Measurements from ENCODE around the gene PTH2.
A peak's percentile ranks its signal among the peaks of the same experiment; 100 is the strongest.
"Not testable (repeated sequence)": the region's sequence is repeated elsewhere in the genome, so short reads cannot be mapped to it uniquely, and the experiment has no call there.

The PTH2 gene

GRCh38 chr19:49451430-49452181 is 28.4 kb upstream of the PTH2 start, which contains the start of gene PIH1D1:
Gene PIH1D1, minus strand, starts transcription at chr19:49451814. Its CDS starts 240 bp downstream, at chr19:49451574.
- TF ChIP-seq CTCF (IDR thresholded peaks at IDR 0.05; ENCODE audit: low read depth, low read length) (no peak), MYC (IDR thresholded peaks at IDR 0.05; ENCODE audit: low read depth, low read length) (peak; percentile 81), MAX (IDR thresholded peaks at IDR 0.05; ENCODE audit: low read depth, low read length) (peak; percentile 79), POLR2A (IDR thresholded peaks at IDR 0.05; ENCODE audit: extremely low read depth, insufficient read length) (peak; percentile 88)
- peak within 1 kb of the TSS; percentile 99 for H3K4me3 ChIP-seq (ENCODE audit: low read depth, low read length)
- DNase-seq (ENCODE audit: low read depth), result peak; percentile 99

GRCh38 chr19:49450405-49450804 is 27.2 kb upstream of the PTH2 start:
- H3K4me3 ChIP-seq (ENCODE audit: low read depth, low read length), result peak overlapping the region; percentile 99
- TF ChIP-seq CTCF (IDR thresholded peaks at IDR 0.05; ENCODE audit: low read depth, low read length) (no peak), MAX (IDR thresholded peaks at IDR 0.05; ENCODE audit: low read depth, low read length) (no peak), MYC (IDR thresholded peaks at IDR 0.05; ENCODE audit: low read depth, low read length) (no peak), POLR2A (IDR thresholded peaks at IDR 0.05; ENCODE audit: extremely low read depth, insufficient read length) (no peak)

GRCh38 chr19:49448432-49448786 is 25.2 kb upstream of the PTH2 start:
- DNase-seq (ENCODE audit: low read depth), result no peak

More at GRCh38 chr19:49450405-49450804, 27.2 kb upstream of the PTH2 start:
- no peak for DNase-seq (ENCODE audit: low read depth)

GRCh38 chr19:49447485-49448431 is 24.5 kb upstream of the PTH2 start:
- H3K4me3 ChIP-seq (ENCODE audit: low read depth, low read length), result no peak overlapping the region
- peak; percentile 48 for DNase-seq (ENCODE audit: low read depth)
- no peak for TF ChIP-seq MYC (IDR thresholded peaks at IDR 0.05; ENCODE audit: low read depth, low read length)
- TF ChIP-seq CTCF (IDR thresholded peaks at IDR 0.05; ENCODE audit: low read depth, low read length), result no peak
- TF ChIP-seq POLR2A (IDR thresholded peaks at IDR 0.05; ENCODE audit: extremely low read depth, insufficient read length), result no peak
- TF ChIP-seq MAX (IDR thresholded peaks at IDR 0.05; ENCODE audit: low read depth, low read length), result no peak

More at GRCh38 chr19:49448432-49448786, 25.2 kb upstream of the PTH2 start:
- TF ChIP-seq MAX (IDR thresholded peaks at IDR 0.05; ENCODE audit: low read depth, low read length) (no peak), CTCF (IDR thresholded peaks at IDR 0.05; ENCODE audit: low read depth, low read length) (no peak)
- H3K4me3 ChIP-seq (ENCODE audit: low read depth, low read length), result no peak overlapping the region

GRCh38 chr19:49445997-49446396 is 22.8 kb upstream of the PTH2 start:
- TF ChIP-seq POLR2A (IDR thresholded peaks at IDR 0.05; ENCODE audit: extremely low read depth, insufficient read length) (no peak), MYC (IDR thresholded peaks at IDR 0.05; ENCODE audit: low read depth, low read length) (no peak), CTCF (IDR thresholded peaks at IDR 0.05; ENCODE audit: low read depth, low read length) (no peak), MAX (IDR thresholded peaks at IDR 0.05; ENCODE audit: low read depth, low read length) (no peak)
- no peak overlapping the region for H3K4me3 ChIP-seq (ENCODE audit: low read depth, low read length)
- no peak for DNase-seq (ENCODE audit: low read depth)

GRCh38 chr19:49444100-49444700 is 21.0 kb upstream of the PTH2 start:
- not testable (repeated sequence) for DNase-seq (ENCODE audit: low read depth); H3K4me3 ChIP-seq (ENCODE audit: low read depth, low read length)
